ENCODE results near the gene KCTD16. TPM values are rescaled to one million over a fixed set of nuclear protein-coding genes. Genes with fewer than 3 reads are reported as not detected.

Gene KCTD16
- polyA plus RNA-seq, 2 of the 4 experiments (the other 2 are of a cell fraction) = 0.10 to 0.32 TPM

DNA sequence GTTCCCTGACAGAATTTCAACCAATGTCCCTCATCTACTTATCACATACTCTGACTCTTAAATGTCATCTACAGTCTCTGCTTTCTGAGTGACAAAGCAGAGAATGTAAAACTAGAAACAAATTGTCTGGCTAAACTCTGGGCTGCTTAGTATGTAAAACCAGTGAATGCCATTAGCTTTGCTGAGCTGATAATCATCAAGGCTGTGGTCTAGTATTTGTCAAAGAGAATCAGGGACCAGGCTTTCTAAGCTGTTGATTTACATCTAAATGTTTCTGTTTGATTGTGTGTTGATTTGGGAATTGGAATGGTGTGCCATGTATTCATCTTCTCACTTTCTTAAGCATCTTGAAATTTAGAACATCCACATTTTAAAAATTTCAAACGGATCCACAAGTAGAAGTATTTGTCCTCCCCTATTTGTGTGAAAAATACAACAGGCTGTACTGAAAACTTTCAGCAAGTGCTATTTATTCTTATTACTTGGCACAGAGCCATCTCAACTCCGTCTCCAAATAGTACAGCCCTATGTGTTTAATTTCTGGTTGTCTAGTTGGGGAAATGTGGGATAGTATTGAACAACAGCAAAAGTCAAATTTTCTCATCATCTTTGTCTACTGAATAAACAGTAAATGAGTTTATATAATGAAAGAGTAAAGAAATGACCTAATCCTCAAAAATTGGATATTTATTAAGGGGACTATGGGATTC is 251.5 kb downstream of the KCTD16 start (continued):
- no peak for TF ChIP-seq NR3C1 (IDR thresholded peaks at IDR 0.05)
- no peak for TF ChIP-seq EP300 (IDR thresholded peaks at IDR 0.05)
- no peak for TF ChIP-seq RNF2 (IDR thresholded peaks at IDR 0.05; ENCODE audit: borderline replicate concordance, low read depth)
- TF ChIP-seq RAD21 (conservative IDR thresholded peaks at IDR 0.05 in 1 of 2, IDR thresholded peaks at IDR 0.05 in 1 of 2) = no peak
- TF ChIP-seq, protein P1, sequence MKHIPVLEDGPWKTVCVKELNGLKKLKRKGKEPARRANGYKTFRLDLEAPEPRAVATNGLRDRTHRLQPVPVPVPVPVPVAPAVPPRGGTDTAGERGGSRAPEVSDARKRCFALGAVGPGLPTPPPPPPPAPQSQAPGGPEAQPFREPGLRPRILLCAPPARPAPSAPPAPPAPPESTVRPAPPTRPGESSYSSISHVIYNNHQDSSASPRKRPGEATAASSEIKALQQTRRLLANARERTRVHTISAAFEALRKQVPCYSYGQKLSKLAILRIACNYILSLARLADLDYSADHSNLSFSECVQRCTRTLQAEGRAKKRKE (CRISPR knock-in tag; IDR thresholded peaks at IDR 0.05; ENCODE audit: low read depth) = no peak
- TF ChIP-seq SREBF2 (IDR thresholded peaks at IDR 0.05) = no peak

DNA sequence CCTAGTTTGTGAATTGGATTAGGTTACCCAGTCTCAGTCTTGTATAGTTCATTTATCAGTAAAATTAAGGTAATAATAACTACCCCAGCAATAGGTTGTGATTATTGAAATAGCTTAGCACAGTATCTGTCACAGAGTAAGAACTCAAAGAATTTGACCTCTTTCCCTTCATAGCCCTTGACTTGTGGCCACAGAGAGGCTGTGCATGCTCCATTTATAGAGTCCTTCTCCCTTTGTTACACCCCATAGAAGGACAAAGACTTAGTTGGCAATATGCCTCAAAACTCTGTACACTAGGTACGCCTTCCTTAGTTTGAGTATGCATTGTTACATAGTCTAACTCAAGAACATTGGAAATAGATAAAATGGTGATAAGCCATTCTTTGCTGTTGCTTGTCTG is 257.2 kb downstream of the KCTD16 start:
- Histone ChIP-seq H3K9me3 (no peaks in the 10 kb centered on the region), H3K4me1 (no peaks in the 10 kb centered on the region), H3K4me3 (no peak overlapping the region), H3K27ac (no peak overlapping the region), H3K4me2 (no peak overlapping the region)
- DNase-seq (ENCODE audit: low read depth in 1 of 2, low spot score in 1 of 2) (no peak), ATAC-seq (no peak), FAIRE-seq (no peak)
- 42% methylated on average over 1 of the region's 1 CpG for WGBS (ENCODE audit: missing lambda C conversion rate)
- no peak for TF ChIP-seq EP300 (IDR thresholded peaks at IDR 0.05)
- no peak for TF ChIP-seq RNF2 (IDR thresholded peaks at IDR 0.05; ENCODE audit: borderline replicate concordance, low read depth)
- TF ChIP-seq, protein P2, sequence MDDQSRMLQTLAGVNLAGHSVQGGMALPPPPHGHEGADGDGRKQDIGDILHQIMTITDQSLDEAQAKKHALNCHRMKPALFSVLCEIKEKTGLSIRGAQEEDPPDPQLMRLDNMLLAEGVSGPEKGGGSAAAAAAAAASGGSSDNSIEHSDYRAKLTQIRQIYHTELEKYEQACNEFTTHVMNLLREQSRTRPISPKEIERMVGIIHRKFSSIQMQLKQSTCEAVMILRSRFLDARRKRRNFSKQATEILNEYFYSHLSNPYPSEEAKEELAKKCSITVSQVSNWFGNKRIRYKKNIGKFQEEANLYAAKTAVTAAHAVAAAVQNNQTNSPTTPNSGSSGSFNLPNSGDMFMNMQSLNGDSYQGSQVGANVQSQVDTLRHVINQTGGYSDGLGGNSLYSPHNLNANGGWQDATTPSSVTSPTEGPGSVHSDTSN (IDR thresholded peaks at IDR 0.05) = no peak
- TF ChIP-seq HOXB13 (CRISPR knock-in tag; IDR thresholded peaks at IDR 0.05; ENCODE audit: low read depth) = no peak
- CTCF ChIA-PET = no interaction called here
- POLR2A ChIA-PET = no interaction called here

DNA sequence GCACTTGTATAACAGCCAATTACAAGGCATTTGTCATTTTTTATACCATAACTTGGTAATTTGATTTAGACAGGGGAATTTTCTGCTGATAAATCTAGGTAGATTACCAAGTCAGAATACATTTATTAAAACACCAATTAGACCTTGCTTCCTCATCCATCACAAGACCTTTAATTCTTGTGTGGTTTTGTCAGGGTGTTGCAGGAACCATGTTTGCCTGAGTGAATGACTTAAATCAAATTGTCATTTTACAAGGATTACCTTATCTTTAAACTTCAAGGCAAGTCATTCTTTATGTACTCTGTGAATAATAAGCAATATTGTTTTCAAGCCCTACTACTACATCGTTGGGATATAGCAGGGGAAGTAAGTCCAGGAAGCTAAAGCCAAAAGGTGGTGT is 257.7 kb downstream of the KCTD16 start:
- H3K9me3 ChIP-seq = no peaks in the 10 kb centered on the region
- ChIA-PET CTCF (no interaction called here), POLR2A (no interaction called here)
- DNase-seq (ENCODE audit: low read depth in 1 of 2, low spot score in 1 of 2) (no peak), FAIRE-seq (no peak), ATAC-seq (no peak)
- no peak overlapping the region for H3K27ac ChIP-seq
- H3K4me2 ChIP-seq = no peak overlapping the region
- H3K4me1 ChIP-seq = no peaks in the 10 kb centered on the region
- H3K4me3 ChIP-seq = no peak overlapping the region
- no peak for TF ChIP-seq POLR2A (IDR thresholded peaks at IDR 0.05; ENCODE audit: low read length)
- TF ChIP-seq CHD2 (IDR thresholded peaks at IDR 0.05; ENCODE audit: low read length, partially characterized antibody) = no peak
- TF ChIP-seq, protein P2 (IDR thresholded peaks at IDR 0.05) = no peak
- no peak for TF ChIP-seq HOXA7 (CRISPR knock-in tag; IDR thresholded peaks at IDR 0.05)
- TF ChIP-seq, protein P3, sequence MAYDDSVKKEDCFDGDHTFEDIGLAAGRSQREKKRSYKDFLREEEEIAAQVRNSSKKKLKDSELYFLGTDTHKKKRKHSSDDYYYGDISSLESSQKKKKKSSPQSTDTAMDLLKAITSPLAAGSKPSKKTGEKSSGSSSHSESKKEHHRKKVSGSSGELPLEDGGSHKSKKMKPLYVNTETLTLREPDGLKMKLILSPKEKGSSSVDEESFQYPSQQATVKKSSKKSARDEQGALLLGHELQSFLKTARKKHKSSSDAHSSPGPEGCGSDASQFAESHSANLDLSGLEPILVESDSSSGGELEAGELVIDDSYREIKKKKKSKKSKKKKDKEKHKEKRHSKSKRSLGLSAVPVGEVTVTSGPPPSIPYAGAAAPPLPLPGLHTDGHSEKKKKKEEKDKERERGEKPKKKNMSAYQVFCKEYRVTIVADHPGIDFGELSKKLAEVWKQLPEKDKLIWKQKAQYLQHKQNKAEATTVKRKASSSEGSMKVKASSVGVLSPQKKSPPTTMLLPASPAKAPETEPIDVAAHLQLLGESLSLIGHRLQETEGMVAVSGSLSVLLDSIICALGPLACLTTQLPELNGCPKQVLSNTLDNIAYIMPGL (CRISPR knock-in tag; IDR thresholded peaks at IDR 0.05; ENCODE audit: borderline replicate concordance) = no peak
- TF ChIP-seq ZFP36 (IDR thresholded peaks at IDR 0.05; ENCODE audit: borderline replicate concordance, partially characterized antibody) = no peak
- TF ChIP-seq HOXB5 (CRISPR knock-in tag; IDR thresholded peaks at IDR 0.05) = no peak
- TF ChIP-seq, protein P1 (CRISPR knock-in tag; IDR thresholded peaks at IDR 0.05; ENCODE audit: low read depth) = no peak
- no peak for TF ChIP-seq ZSCAN20 (CRISPR knock-in tag; IDR thresholded peaks at IDR 0.05)
- TF ChIP-seq CHD4 (IDR thresholded peaks at IDR 0.05; ENCODE audit: borderline replicate concordance) = no peak
- TF ChIP-seq CBX8 (IDR thresholded peaks at IDR 0.05) = no peak
- TF ChIP-seq, protein P4, sequence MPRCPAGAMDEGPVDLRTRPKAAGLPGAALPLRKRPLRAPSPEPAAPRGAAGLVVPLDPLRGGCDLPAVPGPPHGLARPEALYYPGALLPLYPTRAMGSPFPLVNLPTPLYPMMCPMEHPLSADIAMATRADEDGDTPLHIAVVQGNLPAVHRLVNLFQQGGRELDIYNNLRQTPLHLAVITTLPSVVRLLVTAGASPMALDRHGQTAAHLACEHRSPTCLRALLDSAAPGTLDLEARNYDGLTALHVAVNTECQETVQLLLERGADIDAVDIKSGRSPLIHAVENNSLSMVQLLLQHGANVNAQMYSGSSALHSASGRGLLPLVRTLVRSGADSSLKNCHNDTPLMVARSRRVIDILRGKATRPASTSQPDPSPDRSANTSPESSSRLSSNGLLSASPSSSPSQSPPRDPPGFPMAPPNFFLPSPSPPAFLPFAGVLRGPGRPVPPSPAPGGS (IDR thresholded peaks at IDR 0.05) = no peak
- TF ChIP-seq EHF (CRISPR knock-in tag; IDR thresholded peaks at IDR 0.05) = no peak
- 4% methylated on average over 1 of the region's 1 CpG for WGBS (ENCODE audit: missing lambda C conversion rate)
